GM19025 (cell line): ENCODE data around the gene ELK3.

Experiments used
- ATAC-seq: cut with Tn5 transposase; IDR thresholded peaks from one replicate; pipeline ENCODE4 v1.9.1; 2021; ENCODE audit warnings: mild to moderate bottlenecking, low read depth, moderate library complexity; ENCODE audit not compliant: unreplicated experiment

ELK3 gene

DNA sequence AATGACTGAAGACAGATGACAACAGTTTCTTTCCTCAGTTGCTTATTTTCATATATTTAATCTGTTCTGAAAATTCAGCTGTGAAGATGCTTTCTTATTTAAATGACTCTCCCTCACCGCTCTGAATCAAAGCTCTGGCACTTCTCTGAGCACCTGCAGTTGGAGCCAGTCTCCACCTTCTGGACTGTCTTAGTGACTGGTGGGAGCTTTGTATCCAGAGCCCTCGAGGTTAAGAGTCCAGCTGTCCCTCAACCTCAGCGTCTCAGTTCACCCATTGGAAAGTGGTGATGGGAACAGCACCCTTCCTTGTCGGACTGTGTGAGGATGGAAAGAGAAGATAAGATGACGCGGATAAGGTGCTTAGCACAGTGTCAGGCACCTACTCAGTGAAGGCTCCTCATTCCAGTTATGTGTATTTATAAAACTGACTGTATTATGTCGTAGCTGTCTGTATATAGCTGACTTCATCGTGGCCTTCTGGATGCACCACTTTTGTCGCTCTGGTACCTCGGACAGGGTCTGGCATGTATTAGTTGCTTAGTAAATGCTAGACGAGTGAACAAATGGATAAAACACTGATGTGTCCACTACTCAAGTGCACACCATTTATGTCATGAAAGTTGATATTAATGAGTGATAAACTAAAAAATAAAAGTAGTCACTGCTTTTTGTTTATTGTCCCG lies 34.5 kb downstream of the ELK3 start:
- ATAC-seq: no peak

DNA sequence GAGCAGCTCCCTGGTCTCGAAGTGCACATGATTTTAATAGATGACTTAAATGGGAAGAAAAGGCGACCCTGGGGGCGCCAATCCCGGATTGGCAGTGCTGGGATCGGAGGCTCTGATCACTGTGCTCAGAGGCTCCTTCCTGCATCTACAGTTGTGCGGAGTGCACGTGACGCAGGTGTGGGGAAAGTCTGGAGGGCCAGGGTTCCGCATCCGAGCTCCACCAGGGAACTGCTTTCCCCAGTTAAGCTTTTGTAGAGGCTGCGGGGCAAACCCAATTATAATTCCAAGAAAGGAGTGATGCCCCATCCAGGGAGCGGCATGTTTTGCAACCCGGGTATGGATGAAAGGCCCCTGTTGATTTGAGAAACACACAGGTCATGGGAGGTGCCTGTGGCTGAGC lies 36.5 kb downstream of the ELK3 start:
- ATAC-seq: no peak

DNA sequence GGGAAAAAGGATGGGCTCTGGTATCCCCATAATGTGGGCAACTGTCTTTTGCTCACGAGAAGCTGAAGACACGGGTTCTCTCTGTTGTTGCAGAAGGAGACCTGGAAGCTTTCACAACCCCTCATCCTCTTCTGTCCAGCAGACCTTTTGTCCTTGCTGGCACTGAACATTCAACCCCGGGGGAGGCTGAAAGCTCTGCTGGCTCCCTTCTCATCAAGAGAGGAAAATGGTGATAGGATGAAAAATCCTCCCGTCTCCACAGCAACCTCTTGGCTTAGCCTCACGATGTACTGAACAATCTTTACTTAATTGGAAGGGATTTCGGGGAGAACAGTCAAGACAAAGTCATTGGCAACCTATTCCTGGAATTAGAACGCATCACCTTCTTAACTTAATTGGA lies 39.0 kb downstream of the ELK3 start:
- ATAC-seq: no peak

DNA sequence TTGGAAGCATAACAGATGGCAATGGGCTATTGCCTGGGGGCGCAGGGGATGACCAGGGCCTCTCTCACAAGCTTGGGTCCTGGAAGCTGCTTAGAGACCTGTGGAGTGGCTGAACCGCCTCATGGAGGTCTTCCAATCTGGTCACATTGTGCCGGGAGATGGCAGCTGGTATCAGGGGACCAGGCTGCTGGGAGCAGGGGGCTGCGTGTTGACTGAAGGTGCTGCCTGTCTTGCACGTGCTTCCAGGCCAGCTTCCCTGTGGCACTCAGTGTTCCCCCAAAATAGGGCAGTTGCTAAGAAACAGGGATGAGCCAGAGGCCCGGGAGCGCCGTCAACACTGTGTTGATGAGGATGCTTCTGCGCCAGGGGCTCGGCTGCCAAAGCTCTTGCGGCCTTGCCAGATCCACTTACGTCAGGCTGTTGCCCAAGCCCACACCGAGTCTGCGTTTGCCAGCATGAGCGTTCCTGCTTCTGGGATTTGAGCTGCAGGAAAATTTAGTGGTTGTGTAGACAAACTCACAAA lies 39.8 kb downstream of the ELK3 start:
- ATAC-seq: no peak

DNA sequence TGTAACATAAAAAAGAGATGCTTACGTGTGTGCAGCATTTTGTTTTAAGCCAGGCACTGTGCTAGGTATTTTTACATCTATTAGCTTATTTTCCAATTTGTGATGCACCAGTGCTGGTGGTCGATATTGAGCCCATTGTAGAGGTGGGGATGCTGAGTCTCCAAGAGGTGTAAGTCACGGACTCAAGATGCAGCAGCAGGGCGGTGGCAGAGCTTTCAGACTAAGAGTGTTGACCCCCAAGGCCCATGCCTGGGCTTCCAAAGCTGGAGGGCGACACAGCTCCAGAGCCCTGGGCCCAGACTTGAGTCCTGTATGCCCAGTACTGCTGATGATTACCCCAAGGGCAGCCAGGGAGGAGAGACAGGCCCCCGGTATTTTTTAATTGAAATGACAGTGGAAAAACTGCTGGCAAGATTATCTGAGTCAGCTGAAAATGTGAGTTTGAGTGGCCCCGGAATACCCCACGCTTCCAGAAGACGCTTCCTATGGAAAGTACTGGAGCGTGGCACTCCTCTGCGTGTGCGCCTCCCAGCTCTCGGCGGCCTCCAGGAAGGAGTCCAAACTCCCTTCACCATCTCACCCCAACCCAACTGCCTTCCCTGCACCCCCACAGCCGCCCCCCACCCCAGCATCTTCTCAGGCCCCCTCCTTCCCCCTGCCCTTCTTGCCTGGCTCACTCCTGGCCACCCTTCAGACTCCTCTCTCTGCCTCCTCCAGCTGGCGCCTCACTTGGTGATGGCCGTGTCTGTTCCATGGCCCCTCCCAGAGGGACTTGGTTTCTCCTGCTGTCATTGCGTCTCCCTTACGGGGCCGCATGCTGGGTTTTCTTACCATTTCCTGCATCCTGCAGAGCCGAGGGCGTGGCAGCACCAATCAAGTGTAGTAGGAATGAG lies 40.7 kb downstream of the ELK3 start:
- no peak for ATAC-seq

DNA sequence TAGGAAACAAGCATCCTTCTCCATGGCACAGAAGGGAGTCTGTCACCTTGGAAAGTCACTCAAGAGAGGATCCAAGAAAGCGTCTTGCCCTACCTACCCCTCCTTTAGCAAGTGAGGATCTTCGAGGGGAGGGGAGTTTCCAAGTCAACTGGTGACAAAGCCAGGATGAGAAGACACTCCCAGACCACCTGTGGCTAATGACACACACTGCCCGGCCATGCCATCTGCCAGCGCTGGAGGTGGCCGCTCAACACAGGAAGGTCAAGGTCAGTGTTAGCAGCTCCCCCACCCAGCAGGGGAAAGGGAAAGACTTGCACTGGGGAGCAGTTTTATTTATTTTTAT lies 41.3 kb downstream of the ELK3 start:
- no peak for ATAC-seq

DNA sequence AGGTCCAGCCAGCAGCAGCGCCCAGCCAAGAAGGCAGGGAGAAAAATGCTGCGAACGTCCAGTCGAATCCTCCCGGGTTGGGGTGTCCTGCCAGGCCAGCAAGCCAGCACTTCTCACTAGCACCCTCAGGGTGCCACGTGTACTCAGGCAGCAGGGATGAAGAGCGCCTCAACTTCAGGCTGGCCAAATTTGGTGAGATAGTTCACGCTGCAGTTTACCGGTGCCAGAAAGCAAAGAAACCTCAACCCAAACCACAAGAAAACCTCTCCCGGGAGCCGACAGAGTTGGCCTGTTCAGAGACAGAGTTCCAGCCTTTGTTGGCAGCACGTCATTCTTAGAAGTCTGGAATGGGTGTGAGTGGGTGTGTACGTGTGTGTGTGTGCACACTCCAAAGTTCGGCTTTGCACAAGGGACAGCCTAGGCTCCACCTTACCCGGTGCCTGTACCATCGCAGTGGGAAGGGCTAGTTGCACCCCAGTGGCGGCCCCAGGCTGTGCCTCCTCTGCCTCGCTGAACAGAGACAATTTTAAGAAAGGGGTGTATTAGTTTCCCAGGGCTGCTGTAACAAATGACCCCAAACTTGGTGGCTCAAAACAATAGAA lies 42.1 kb downstream of the ELK3 start:
- ATAC-seq: no peak

DNA sequence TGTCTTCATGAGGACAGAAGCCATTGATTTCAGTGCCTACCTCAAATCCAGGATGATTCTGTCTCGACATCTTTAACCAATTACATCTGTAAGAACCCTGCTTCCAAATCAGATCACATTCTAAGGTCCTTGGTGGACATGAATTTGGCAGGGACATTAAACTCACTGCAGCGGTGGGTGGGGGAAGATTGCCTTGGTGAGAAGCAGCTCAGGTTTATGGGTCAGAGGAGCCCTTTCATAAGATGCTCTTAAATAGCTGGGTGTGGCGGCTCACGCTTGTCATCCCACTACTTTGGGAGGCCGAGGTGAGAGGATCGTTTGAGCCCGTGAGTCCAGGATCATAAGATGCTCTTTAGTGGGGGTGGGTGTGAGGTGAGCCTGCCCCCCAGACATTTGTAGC lies 42.9 kb downstream of the ELK3 start:
- no peak for ATAC-seq

DNA sequence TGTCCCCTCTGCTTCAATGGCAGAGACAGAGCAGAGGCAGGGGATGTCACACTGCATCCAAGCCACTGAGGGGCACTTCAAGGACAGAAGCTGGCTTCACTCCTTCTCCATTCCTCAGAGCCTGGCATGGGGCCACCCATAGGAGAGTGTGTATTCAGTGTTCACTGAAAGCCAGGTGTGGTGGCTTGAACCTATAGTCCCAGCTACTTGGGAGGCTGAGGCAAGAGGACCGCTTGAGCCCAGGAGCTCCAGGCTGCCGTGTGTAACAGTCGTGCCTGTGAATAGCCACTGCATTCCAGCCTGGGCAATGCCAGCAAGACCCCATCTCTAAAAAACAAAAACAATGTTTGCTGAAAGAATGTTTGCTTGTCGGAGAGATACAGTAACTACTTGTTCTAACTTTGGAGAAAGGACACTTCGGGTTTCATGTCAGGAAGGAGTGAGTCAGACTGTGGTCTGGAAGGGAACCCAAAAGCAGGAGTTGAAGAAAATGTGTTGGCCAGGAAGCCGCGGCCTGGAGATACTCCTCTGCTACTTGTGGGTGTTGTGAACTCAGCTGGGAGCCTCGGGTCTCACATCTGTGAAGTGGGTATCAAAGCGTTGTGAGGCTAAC lies 43.4 kb downstream of the ELK3 start:
- no peak for ATAC-seq

DNA sequence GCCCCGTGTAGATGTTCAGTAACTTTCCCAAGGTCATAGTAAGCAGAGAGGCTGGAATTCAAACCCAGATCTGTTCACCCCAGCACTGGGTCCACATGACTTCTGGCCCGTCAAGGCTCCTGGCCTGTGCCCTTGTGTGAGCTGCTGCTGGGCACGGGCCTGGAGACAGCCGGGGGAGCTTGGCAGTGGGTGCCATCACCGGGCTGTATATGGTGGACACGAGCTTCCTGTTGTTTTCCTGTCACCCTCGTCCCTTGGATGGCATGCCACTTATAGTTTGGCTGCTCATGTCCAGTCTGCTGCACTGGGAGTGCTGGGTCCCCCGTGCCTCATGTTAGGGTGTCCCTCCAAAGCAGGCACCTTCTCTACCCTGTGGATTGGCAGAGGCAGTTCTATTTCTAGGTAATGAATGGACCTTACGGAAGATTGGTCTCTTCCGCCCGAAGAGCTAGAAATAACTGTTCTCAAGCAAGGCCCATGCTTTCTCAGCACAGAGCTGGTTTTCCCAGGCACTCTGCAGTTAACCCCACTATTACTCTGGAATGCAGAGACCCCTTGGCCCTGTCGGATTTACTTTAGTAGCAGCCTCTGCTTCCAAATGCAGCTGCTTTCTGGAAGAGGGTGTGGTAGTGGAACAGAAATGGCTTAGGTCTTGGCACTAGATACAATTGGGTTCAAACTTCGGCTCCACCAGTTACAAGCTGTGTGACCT lies 44.3 kb downstream of the ELK3 start:
- ATAC-seq: no peak

DNA sequence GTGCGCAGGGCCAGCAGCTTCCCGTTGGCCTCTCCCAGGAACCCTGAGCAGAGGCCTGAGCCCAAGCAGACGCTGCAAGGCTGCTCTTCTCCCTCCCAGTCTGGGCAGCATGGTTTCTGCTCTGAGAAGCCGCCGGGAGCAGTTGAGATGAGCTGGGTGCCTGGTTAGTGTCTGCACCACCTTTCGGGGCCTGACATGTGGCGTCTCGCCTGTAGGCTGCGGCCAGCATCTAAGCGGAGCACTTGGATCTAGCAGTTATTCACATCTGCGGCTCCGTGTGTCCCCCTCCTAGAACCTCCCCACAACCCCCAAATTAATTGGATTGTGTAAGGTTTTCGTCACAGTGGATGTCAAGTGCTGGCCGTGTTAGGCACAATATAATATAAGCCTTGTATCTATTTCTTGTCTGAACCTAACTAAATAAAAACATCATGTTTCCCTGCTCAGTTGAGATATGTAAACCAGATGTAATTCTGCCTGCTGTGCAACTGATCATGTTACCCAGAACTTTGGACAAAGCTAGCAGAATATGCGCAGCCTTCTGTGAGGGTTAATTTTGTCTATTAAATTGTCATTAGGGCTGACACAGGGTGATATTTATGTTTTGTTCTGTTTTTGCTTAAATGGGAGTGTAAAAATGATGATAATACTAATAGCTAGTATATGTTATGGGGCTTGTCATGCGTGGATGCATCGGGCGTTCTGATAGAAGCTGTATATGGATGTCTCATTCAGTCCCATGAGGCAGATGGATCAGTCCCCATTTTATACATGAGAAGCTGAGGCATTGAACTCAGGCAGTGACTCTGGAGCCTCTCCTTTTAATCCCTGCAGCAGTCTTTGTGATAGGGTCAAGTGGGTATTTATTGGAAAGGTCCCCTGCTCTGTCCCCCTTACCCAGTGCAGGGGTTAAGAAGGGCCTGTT lies 45.8 kb downstream of the ELK3 start:
- ATAC-seq: no peak

DNA sequence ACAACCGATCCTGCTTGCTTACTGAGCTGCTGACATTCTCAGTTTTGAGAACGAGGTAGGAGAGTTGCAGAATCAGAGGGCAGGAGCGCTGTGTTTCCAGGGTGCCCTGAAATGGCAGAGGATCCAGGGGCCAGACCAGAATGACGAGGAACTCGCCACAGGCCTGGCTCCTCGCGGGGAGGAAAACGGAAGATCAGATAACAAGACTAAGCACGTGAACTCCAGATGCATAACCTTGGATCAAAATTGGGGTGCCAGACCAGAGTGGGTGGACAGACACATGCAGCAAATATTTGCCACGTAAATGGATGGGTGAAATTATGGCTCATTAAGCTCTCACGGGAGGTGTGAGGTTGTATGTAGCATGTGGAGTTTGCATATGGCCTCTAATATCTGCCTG lies 46.5 kb downstream of the ELK3 start:
- ATAC-seq: no peak

DNA sequence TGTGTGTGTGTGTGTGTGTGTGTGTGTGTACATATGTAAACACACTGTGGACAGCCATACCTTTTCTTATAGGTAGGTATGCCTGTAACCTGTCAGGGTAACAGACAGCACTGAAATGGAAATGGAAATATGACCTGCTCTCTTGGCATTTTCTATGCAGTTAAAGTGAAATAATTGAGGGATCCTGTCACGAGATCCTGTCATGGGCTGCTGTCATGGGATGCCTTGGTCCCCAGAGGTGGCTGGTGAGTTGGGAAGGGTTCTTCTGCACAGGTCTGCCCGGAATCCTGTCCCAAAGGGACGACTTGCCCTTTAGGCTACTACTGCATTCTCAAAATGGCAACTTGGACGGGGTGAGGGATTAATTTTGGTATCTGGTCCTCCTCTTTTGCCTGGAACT lies 47.3 kb downstream of the ELK3 start:
- no peak for ATAC-seq

DNA sequence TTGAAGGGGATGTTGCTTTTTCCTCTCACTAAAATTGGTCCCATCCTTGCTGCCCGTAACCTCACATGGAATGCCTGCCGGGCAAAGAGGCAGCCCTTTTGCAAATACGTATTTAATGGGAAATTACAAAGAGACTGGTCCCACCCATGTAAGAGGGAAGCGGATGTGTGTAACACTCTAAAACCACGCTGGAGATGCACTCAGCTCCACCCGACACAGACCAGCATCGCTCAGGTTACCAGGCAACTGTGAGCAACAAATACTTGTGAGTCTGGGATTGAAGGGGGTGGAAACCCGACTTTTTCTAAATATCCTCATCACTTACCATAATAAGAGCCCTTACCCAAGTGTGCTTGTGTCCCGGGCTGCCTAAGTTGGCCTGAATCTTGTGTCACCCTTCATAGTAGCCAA lies 47.7 kb downstream of the ELK3 start:
- no peak for ATAC-seq

DNA sequence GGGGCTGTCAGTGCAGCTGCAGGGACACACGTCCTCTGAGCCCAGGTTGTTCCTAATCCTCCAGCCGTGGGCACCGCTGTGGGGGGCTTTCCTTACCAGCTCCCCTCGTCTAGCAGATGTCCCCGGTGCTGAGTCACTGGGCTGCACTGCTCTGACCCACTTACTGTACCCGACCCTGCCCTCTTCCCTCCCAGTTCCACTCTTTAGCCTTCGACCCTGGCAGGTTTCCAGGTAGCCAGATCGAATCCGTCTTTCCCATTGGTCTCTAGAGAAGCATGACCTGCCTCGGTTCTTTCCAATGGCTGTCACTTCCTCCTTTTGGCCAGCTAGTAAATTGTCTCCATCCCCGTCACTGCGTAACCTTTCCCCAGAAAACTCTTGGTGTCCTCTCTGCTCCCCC lies 48.4 kb downstream of the ELK3 start:
- no peak for ATAC-seq

DNA sequence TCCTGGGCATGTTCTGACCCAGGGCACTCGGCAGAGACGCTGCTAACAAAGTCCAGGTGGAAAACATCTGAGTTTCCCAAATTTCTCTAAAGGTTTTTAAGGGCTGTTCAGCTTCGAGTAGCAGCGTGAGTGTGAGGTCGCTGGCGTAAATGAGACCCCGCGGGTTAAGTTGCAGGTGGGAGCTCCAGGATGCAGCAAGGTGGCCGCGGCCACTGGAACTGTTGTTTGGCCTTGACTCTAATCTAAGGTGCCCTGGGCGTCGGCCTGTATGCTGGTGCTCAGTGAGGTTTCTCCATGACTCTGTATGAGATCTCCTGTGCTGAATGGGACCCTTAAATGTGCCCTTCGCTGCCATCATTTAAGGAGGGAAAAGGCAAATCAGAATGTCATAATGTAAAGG lies 50.7 kb downstream of the ELK3 start:
- ATAC-seq: no peak

DNA sequence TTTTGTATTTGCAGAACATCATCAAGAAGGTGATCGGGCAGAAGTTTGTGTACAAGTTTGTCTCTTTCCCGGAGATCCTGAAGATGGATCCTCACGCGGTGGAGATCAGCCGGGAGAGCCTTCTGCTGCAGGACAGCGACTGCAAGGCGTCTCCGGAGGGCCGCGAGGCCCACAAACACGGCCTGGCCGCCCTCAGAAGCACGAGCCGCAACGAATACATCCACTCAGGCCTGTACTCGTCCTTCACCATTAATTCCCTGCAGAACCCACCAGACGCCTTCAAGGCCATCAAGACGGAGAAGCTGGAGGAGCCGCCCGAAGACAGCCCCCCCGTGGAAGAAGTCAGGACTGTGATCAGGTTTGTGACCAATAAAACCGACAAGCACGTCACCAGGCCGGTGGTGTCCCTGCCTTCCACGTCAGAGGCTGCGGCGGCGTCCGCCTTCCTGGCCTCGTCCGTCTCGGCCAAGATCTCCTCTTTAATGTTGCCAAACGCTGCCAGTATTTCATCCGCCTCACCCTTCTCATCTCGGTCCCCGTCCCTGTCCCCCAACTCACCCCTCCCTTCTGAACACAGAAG lies 52.8 kb downstream of the ELK3 start:
- no peak for ATAC-seq

DNA sequence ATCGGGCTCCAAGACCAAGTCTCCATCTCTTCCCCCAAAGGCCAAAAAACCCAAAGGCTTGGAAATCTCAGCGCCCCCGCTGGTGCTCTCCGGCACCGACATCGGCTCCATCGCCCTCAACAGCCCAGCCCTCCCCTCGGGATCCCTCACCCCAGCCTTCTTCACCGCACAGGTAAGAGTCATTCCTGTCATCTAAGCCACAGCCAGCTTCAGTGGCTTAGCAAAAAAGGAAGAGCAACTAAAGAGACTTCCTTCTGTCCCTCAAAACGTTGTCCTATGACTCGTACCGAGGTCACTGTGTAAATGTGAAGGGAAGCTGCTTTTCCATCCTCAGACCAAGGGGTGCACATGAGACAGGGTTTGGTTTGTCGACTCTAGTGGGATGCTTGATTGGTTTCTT lies 53.4 kb downstream of the ELK3 start:
- no peak for ATAC-seq
